ENCODE data around the gene RANBP17.
"Not testable (repeated sequence)": the region's sequence is repeated elsewhere in the genome, so short reads cannot be mapped to it uniquely, and the experiment has no call there.

The RANBP17 gene

GRCh38 chr5:171162165-171162564 lies 300.3 kb downstream of the RANBP17 start:
- no peak for DNase-seq

GRCh38 chr5:171162596-171162995 lies 300.8 kb downstream of the RANBP17 start:
- DNase-seq: peak in 1 of 5 experiments; percentile 1

- DNase-seq: no peak
Measured at GRCh38 chr5:171166766-171167165, 304.9 kb downstream of the RANBP17 start.

DNA sequence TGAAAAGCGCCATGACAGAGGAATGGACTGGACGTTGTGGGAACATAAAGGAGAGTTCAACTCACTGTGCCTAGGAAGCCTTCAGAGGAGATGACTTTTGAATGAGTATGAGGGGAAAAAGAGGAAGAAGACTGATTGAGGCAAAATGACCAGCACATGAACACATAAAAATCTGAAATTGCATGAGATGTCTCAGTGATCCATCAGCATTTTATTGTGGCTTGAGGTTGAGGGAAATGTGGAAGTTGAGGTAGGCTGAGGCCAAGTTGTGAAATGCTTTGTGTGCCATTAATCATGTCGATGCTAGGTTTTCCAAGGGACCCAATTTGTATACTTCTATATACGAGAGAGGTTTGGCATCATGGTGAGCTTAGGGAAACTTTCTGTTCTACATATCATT lies 306.4 kb downstream of the RANBP17 start:
- no peak for DNase-seq

DNA sequence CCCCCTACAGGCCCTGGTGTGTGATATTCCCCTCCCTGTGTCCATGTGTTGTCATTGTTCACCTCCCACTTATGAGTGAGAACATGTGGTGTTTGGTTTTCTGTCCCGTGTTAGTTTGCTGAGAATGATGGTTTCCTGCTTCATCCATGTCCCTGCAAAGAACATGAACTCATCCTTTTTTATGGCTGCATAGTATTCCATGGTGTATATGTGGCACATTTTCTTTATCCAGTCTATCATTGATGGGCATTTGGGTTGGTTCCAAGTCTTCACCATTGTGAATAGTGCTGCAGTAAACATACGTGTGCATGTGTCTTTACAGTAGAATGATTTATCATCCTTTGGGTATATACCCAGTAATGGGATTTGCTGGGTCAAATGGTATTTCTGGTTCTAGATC lies 313.1 kb downstream of the RANBP17 start:
- not testable (repeated sequence) for DNase-seq

DNA sequence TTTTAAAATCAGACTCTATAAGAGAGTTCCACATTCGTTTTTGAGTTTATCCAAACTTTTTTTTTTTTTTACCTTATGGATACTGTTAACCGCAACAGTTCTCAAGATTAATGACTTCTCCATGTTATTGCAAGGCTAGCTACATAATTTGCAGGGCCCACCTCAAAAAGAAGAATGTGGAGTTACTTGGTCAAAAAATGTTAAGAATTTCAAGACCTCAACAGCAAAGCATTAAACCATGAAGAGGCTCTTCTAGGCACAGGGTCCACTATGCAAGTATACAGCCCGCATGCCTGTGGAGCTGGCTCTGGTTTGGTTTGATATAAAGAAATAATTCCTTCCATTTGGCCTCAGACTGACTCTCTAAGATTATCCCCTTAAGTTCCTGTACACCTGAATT lies 313.9 kb downstream of the RANBP17 start:
- no peak for DNase-seq

- DNase-seq: not testable (repeated sequence)
Measured at GRCh38 chr5:171178190-171178589, 316.4 kb downstream of the RANBP17 start.

- no peak for DNase-seq
Measured at GRCh38 chr5:171188016-171188415, 326.2 kb downstream of the RANBP17 start.

GRCh38 chr5:171189442-171189841 lies 327.6 kb downstream of the RANBP17 start:
- no peak for DNase-seq

- no peak for DNase-seq
Measured at GRCh38 chr5:171192111-171192510, 330.3 kb downstream of the RANBP17 start.

DNA sequence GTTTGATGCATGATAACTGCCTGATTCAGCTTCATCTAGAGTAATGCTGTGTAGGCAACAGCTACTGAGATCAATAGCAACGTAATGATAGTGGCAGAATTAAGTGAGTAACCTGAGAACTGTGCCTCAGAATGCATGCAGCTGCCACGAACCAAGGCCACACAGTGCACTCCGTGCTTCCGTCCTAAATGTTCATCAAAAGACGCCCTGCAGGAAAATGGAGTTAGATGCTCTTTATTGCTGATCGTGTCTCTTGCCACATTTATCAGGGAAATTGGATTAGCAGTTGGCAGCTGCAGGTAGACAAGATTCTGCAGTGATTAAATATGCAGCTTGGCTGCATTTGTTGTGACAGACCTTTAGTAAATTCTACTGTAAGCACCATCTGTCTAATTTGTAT lies 339.5 kb downstream of the RANBP17 start:
- DNase-seq: no peak

- no peak for DNase-seq
Measured at GRCh38 chr5:171205375-171205774, 343.6 kb downstream of the RANBP17 start.

- peak in 1 of 5 experiments; percentile 23 for DNase-seq
Measured at GRCh38 chr5:171207256-171207847, 345.5 kb downstream of the RANBP17 start.

DNA sequence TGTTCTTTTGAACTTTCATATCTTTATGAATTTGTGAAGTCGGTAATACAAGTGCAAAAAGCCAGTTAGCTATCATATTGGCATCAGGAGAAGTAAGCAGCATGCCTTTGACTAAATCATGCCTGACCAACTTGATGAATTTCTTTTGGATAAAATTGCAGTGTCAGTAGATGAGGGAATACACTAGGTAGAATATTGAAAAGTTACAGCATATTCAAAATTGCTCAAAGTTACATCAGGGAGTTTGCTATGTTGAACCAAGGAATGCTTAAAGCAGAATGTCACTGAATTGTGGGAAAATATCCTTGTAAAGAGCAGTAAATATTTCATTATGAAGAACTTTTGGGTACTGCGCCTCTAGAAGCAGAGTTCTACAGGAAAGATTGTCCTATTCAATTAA lies 360.1 kb downstream of the RANBP17 start:
- DNase-seq: no peak

- no peak for DNase-seq
Measured at GRCh38 chr5:171223927-171224326, 362.1 kb downstream of the RANBP17 start.

GRCh38 chr5:171226096-171226754 lies 364.4 kb downstream of the RANBP17 start:
- DNase-seq: no peak

GRCh38 chr5:171226864-171227263 lies 365.0 kb downstream of the RANBP17 start:
- DNase-seq: peak in 1 of 5 experiments; percentile 1

DNA sequence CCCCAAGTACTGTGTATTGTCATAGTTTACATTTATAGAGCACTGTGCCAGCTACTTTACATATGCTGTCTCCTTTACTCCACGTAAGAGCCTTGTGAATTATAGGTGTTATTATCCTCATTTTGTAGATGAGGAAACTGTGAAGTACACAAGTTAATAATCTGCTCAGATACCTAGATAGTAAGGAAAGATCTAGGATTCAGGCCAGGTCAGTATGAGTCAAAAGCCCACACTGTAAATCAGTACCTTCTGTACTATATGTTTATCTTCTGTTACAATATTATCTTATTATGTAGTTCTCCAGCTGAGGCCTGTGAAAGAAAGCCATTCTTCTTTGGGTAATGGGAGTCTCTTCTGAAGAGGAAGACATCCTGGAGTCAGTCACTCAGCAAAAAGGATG lies 374.8 kb downstream of the RANBP17 start:
- DNase-seq: no peak

- no peak for DNase-seq
Measured at GRCh38 chr5:171242521-171242920, 380.7 kb downstream of the RANBP17 start.

- DNase-seq: no peak
Measured at GRCh38 chr5:171246231-171246630, 384.4 kb downstream of the RANBP17 start.

DNA sequence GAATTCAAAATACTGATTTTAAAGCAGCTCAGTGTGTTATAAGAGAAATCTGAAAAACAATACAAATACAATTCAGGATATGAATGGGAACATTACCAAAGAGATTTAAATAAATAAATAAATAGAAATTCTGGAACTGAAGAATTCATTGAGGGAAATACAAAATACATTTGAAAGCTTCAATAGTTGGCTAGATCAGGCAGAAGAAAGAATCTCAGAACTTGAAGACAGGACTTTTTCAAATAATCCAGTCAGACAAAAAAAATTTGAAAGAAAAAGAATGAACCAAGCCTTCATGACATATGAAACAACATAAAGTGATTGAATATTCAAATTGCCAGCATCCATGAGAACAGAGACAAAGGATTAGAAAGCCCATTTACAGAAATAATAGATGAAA lies 387.6 kb downstream of the RANBP17 start:
- no peak for DNase-seq

DNA sequence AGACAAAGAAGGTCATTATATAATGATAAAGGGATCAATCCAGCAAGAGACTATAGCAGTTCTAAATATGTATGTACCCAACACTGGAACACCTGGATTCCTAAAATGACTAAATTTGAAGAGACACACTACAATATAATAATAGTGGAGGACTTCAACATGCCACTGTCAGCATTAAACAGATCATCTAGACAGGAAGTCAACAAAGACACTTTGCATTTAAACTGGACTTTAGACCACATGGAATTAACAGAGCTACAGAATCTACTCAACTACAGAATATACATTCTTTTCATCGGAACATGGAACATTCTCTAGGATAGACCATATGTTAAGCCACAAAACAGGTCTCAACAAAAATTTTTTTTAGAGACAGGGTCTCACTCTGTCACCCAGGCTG lies 388.9 kb downstream of the RANBP17 start:
- DNase-seq: no peak

GRCh38 chr5:171251519-171251918 lies 389.7 kb downstream of the RANBP17 start:
- no peak for DNase-seq

- no peak for DNase-seq
Measured at GRCh38 chr5:171252674-171253073, 390.9 kb downstream of the RANBP17 start.
